SK-N-SH (cell line): Measurements from ENCODE around the gene RAX.

ENCODE experiments used
- CHD2 ChIP-seq: fragments of 150-350 bp; IDR thresholded peaks from 2 replicates; pipeline ENCODE4 v1.6.1; 2018; ENCODE audit warnings: low read length; ENCODE audit not compliant: partially characterized antibody
- POLR2AphosphoS5 ChIP-seq: IDR thresholded peaks from 2 replicates; pipeline ENCODE4 v1.6.1; 2012; ENCODE audit warnings: low read depth, low read length
- RAD21 ChIP-seq: IDR thresholded peaks from 2 replicates; pipeline ENCODE4 v1.6.1; 2012; ENCODE audit warnings: mild to moderate bottlenecking, low read length
- SMC3 ChIP-seq: IDR thresholded peaks from 2 replicates; pipeline ENCODE4 v1.6.1; 2012; ENCODE audit warnings: low read depth, low read length, improper control_type of control experiment
- YY1 ChIP-seq: IDR thresholded peaks from 2 replicates; pipeline ENCODE4 v1.4.0; 2012; ENCODE audit warnings: low read depth, mild to moderate bottlenecking
- TF ChIP-seq, protein P1 (sequence below): fragments of 200-600 bp; sonication (generic); IDR thresholded peaks from 2 replicates; pipeline ENCODE4 v1.6.1; 2017; ENCODE audit warnings: antibody characterized with exemption, mild to moderate bottlenecking, moderate library complexity

GRCh38 chr18:59279722-59280121 is 6.5 kb upstream of the RAX start:
- TF ChIP-seq, protein P1, sequence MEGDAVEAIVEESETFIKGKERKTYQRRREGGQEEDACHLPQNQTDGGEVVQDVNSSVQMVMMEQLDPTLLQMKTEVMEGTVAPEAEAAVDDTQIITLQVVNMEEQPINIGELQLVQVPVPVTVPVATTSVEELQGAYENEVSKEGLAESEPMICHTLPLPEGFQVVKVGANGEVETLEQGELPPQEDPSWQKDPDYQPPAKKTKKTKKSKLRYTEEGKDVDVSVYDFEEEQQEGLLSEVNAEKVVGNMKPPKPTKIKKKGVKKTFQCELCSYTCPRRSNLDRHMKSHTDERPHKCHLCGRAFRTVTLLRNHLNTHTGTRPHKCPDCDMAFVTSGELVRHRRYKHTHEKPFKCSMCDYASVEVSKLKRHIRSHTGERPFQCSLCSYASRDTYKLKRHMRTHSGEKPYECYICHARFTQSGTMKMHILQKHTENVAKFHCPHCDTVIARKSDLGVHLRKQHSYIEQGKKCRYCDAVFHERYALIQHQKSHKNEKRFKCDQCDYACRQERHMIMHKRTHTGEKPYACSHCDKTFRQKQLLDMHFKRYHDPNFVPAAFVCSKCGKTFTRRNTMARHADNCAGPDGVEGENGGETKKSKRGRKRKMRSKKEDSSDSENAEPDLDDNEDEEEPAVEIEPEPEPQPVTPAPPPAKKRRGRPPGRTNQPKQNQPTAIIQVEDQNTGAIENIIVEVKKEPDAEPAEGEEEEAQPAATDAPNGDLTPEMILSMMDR, result no peak
- TF ChIP-seq POLR2AphosphoS5 (no peak), SMC3 (no peak), YY1 (no peak), RAD21 (no peak), CHD2 (no peak)
